OCI-LY1 (cell line): ENCODE results near the gene LGALS12.
"Not testable (repeated sequence)": the region's sequence is repeated elsewhere in the genome, so short reads cannot be mapped to it uniquely, and the experiment has no call there.

Source experiments
- EZH2 ChIP-seq: fragments of 200-600 bp; sonication (generic), shearing (Covaris generic); IDR thresholded peaks from 2 replicates; pipeline ENCODE4 v1.8.0; 2017; ENCODE audit warnings: borderline replicate concordance, mixed run types, mild to moderate bottlenecking, antibody characterized with exemption, low read length, moderate library complexity, mixed read lengths
- TF ChIP-seq, protein P1 (sequence below): fragments of 200-600 bp; sonication (generic), shearing (Covaris generic); IDR thresholded peaks from 2 replicates; pipeline ENCODE4 v1.5.1; 2017; ENCODE audit warnings: mild to moderate bottlenecking, antibody characterized with exemption, low read length, moderate library complexity, mixed read lengths

GRCh38 chr11:63529373-63529772 lies 23.5 kb downstream of the LGALS12 start:
- TF ChIP-seq, protein P1, sequence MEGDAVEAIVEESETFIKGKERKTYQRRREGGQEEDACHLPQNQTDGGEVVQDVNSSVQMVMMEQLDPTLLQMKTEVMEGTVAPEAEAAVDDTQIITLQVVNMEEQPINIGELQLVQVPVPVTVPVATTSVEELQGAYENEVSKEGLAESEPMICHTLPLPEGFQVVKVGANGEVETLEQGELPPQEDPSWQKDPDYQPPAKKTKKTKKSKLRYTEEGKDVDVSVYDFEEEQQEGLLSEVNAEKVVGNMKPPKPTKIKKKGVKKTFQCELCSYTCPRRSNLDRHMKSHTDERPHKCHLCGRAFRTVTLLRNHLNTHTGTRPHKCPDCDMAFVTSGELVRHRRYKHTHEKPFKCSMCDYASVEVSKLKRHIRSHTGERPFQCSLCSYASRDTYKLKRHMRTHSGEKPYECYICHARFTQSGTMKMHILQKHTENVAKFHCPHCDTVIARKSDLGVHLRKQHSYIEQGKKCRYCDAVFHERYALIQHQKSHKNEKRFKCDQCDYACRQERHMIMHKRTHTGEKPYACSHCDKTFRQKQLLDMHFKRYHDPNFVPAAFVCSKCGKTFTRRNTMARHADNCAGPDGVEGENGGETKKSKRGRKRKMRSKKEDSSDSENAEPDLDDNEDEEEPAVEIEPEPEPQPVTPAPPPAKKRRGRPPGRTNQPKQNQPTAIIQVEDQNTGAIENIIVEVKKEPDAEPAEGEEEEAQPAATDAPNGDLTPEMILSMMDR: not testable (repeated sequence)
- TF ChIP-seq EZH2: not testable (repeated sequence)
